DMS79 (cell line): Measurements from ENCODE around the gene NUMB.

ENCODE experiments used
- DNase-seq: peaks from one replicate; lab custom pipeline; 2025; lab: John Stamatoyannopoulos, UW

NUMB gene

DNA sequence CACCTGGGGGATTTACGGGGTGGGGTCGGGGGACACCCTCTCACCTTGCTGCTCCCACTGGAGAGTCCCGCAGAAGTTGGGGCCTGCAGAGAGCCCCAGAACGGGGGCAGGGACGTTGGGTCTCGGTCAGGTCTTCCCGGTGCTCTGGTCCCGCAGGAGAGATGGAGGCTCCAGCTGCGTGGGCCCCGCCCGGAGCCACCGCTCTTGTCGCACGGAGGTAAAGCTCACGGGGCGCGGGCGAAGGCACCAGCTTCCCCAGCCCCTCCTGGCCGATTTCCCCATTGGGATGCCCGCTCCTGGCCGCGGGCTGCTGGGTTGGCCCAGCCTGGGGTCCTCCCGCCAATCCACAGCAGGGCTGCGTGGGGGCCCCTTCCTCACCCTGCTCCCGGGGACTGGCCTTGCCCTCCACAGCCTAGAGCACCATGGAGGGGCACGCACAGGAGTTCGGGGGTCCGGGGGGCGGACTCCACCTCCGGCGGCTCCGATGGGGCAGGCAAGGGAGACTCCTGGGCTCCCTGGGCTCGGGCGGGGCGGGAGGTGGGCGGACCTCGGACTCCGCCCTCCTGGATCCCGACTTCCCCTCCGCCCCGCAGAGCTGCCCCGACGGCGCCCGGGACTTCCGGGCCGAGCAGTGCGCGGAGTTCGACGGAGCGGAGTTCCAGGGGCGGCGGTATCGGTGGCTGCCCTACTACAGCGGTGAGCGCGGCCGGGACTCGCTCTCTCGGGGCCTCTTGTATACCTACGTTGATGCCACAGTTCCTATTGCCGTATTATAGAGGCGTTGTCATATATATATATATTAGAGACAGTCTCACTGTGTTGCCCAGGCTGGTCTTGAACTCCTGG lies 212.6 kb downstream of the NUMB start:
- DNase-seq, result peak; percentile 28

DNA sequence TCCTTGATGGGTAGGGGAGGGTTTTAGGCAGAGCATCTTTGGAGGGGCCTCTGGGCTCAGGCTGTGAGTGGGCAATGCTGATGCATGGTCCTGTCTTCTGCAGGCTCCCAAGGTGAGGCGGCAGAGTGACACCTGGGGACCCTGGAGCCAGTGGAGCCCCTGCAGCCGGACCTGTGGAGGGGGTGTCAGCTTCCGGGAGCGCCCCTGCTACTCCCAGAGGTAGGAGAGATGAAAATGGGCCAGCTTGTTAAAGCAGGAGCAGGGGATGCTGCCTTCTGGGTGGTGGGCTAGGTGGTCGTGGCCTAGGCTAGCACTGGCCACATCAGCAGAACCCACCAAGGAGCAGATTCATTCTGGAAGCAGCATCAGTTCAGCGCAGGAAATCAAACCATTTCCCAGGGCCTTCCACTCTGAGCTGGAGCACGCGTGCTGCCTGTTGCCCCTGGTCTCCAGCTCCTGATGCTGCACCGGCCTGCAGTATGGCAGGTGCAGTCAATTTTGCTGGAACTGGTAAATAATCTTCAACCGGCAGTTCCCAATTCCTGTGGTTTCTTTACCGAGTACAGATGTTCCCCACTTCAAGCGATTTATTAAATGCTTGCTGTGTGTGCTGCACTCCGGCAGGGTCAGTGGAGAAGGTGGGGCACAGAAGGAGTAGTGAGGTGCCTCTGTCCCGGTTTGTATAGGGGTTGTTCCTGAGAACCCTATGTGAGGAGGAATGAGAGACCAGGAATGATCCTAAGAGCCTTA lies 213.6 kb downstream of the NUMB start:
- DNase-seq, result no peak

DNA sequence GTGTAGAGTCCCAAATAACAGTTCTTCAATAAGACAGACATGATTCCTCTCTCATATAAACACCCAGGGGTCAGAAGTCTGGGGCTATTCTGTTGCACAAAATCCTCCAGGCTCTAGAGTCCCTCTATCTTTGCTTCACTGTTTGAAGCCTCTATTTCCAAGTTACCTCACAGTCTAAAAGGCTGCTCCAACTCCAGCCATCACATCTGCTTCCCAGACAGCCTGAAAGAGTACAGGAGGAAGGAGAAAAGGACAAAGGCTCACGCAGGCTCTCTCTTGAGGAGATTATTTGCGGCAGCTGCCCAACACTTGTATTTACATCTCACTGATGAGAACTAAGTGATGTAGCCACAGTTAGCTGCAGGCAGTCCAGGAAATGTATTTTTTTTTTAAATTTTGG lies 214.6 kb downstream of the NUMB start:
- no peak for DNase-seq

DNA sequence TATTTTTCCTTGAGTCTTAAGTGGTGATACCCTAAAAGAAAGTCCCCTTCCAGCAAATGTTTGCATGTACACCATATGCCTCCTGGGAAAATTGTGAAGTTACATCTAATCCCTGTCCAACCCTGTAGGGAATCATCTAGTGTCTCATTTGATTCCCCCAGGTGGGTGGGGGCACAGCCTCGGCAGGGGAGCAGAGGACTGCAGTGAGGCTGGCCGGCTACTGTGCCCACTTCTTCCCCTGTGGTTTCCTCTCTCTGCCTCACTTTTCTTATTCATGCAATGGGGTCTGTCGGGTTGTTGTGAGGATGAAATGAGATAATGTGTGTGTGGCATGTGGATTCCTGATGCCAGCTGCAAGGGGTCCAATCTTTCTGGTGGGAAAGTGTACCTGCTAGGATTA lies 215.0 kb downstream of the NUMB start:
- no peak for DNase-seq

- no peak for DNase-seq
These were observed 215.9 kb downstream of the NUMB start for GRCh38 chr14:73242357-73242901.

- DNase-seq, result no peak
These were observed 216.7 kb downstream of the NUMB start for GRCh38 chr14:73241481-73242165.

GRCh38 chr14:73240816-73241480 lies 217.4 kb downstream of the NUMB start:
- no peak for DNase-seq

- DNase-seq, result no peak
These were observed 218.7 kb downstream of the NUMB start for GRCh38 chr14:73239393-73240241.

- no peak for DNase-seq
These were observed 219.4 kb downstream of the NUMB start for GRCh38 chr14:73238941-73239340.

DNA sequence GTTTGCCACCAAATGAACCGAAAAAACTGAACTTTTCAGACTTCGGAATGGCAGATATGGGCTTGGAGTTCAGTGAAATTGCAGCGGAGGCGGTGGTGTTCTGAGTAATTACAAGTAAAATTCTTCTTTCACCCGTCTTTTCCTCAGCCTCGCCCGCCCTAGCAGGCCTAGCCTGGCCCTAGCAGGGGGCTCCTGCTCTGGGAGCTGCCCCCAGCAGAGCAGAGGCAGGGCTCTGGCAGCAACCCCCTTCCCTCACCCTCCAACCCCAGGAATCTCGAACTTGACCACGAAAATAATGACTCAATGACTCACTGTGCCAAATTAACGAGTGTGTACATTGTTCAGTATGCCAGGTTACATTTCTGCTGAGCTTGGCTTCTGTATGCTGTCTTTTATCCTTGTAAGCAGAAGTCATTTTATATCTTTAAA lies 219.9 kb downstream of the NUMB start:
- peak; percentile 21 for DNase-seq

GRCh38 chr14:73237786-73238423 lies 220.4 kb downstream of the NUMB start:
- no peak for DNase-seq

- no peak for DNase-seq
These were observed 221.0 kb downstream of the NUMB start, which contains the start of gene PAPLN for GRCh38 chr14:73237219-73237785. Gene PAPLN (plus strand): TSS chr14:73237506. CDS start chr14:73239779, 2,273 bp downstream.

- no peak for DNase-seq
These were observed 221.6 kb downstream of the NUMB start for GRCh38 chr14:73236752-73237218.

DNA sequence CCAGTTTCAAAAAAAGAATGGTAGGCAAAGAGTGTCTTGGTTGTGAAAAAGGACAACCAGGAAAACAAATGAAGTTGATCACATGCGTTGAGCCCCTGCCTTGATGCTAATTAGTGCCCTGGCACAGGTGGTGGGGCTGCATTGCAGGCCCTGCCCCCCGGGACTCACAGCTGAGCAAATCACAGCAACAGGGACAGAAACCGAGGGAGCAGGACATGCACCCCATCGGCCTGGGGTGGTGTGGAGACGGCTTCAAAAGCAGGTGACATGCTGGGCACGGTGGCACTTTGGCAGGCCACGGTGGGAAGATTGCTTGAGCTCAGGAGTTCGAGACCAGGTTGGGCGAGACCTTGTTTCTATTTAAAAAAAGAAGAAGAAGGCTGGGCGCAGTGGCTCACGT lies 222.2 kb downstream of the NUMB start:
- DNase-seq, result no peak

- DNase-seq, result no peak
These were observed 222.7 kb downstream of the NUMB start for GRCh38 chr14:73235531-73236155.

GRCh38 chr14:73234586-73235394 lies 223.6 kb downstream of the NUMB start:
- no peak for DNase-seq

DNA sequence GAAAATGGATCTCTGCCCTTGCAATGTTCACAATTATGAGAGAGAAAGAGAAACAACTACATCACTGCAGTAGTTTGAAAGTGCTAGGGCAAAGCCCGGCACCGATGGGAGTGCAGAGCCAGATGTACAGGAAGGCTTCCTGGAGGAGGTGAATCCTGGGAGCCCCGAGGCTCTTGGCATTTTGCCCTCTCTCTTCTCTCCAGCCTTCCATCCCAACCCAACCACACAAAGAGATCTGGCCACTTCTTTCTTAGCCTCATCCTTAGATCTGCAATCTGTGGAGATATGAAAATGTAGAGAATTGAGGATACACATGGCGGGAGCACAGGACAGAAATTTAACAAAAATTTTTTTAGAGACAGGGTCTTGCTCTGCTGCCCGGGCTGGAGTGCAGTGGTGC lies 224.3 kb downstream of the NUMB start:
- no peak for DNase-seq

- DNase-seq, result no peak
These were observed 224.8 kb downstream of the NUMB start for GRCh38 chr14:73233564-73233963.
